Ecto neural progenitor cell (in vitro differentiated cells): ENCODE data around the gene PRTFDC1.

Experiments
- DNase-seq: peaks from one replicate; pipeline ENCODE4 v3.0.0-alpha.2; 2018; ENCODE audit warnings: low spot score

PRTFDC1 gene

DNA sequence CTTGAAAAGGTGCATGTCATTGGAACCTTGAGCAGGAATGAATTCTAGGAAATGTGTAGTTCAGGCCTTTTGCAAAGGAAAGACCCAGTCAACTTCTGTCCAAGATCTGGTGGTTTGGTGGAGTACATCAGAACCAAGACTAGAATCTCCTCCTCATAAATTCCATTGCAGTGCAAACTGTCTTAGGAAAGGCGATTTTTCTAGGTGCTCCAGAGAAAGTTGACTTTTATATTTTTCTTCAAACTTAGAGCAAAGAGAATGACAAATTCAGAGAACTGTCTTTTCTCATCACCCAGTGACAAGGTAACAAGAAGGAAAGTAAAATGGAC is 50.0 kb downstream of the PRTFDC1 start:
- no peak for DNase-seq

DNA sequence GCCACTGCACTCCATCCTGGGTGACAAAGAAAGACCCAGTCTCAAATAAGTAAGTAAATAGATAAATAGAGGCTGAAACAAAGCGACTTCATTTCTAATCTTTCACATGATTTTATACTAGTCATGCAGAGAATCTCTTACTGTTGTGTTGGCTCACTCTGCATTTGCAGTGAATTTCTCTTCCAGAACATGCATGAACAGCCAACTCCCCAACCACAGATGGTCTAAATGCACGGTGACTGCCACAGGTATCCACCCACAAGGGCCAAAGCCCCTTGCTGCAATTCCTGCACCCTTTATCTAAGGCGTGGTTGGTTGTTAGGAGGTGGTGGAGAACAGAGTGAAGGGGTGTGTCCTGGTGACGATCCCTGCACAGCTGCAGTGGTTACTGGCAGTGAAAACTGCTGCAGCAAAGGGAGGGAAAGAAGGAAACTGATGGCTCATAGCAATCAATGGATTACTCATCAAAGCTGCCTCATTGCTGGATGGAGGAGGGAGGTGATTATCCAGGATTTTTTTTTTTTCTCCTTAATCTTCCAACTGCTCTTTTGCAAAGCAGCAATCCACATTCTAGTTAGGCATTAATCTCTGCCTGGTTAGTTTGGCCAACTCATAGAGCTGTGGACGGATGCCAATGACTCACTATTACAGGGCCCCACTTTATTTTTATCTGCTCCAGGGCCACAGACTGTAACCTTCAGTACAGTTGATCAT is 50.6 kb downstream of the PRTFDC1 start:
- DNase-seq: no peak

DNA sequence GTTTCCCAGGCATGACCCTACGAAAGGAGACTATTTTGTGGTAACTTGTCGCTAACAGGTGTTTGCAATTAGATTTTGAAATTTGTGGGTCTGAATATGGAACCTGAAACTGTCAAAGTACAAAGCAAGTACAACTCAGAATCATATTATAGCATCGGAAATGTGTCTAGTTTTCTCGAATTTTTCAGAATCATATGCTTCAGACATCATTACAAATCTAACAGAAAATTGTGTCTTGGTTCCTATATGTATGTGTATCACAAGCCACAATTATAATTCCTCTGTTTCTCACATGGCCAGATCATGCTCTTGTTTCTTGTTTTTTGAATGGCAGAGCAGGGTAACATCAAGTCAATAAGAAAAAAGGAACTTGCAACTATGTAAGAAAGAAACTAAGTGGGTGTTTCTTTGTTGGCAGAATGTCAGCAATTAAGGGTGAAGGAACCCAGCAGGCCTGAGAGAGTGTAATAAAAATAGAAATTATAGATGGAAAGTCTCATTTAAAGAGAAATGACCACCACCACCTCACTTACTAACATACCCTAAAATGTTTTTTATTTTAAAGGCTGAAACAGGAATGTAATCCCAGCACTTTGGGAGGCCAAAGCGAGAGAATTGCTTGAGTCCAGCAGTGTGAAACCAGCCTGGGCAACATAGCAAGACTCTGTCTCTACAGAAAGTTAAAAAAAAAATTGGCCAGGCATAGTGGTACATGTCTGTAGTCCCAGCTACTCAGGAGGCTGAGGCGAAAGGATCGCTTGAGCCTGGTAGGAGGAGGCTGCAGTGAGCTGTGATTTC is 51.3 kb downstream of the PRTFDC1 start:
- no peak for DNase-seq

DNA sequence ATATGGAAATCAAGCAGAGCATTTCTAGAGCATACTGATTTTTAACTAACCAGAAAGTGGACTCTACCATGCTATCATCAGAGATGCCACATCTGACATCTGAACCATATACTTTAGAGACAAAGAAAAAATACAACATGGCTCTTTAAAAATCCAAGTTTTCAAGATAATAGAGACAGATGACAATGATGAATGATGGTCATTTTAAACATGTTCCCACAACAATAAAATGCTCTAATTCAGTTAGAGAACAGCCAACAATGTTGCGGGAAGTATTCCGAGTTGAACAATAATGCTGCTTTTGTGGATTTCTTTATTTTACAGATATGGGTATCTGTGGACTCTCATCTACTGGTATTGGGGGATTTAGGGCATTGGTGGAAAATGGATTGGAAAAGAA is 52.8 kb downstream of the PRTFDC1 start:
- no peak for DNase-seq

DNA sequence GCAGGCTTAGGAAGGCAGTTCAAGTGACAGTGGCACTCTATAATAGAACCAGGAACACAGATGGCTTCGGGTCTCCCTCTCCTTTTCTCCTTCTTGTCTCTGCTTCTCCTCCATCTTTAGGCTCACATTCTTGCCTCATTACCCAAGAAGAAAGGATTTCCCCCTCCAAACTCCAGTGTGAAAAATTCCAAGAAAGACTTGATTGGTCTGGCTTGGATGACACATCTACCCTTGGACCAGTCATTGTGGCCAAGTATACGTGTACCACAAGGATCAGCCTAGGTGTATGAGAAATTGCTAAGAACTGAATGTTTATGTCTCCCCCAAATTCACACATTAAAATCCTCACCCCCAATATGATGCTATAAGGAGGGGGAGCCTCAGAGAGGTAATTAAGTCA is 53.9 kb downstream of the PRTFDC1 start:
- no peak for DNase-seq

DNA sequence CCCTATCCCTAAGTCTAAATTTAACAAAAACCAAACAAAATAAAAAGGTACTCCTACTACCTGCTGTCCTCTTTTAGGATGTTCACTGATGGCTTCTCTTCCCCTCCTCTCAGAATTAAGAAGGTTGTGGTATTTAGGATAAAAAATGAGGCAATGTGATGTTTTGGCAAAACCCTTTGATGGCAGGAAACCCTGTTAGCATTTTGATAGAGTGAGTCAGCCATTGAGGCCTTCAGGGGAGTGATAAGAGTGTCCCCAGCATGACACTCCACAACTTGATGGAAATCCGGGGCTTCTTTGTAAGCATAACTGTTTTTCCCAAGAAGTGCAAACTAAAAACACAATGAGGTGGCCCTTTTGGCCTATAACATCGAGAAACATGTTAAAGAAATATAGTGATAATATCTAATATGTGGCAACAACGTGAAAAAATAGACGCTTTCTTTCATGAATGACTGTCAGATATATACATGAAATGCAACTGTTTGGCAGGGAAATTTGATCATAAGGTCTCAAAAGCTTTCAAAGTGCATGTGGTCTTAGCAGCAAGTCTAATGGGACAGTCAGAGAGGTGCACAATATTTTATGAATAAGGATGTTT is 55.0 kb downstream of the PRTFDC1 start:
- DNase-seq: no peak

DNA sequence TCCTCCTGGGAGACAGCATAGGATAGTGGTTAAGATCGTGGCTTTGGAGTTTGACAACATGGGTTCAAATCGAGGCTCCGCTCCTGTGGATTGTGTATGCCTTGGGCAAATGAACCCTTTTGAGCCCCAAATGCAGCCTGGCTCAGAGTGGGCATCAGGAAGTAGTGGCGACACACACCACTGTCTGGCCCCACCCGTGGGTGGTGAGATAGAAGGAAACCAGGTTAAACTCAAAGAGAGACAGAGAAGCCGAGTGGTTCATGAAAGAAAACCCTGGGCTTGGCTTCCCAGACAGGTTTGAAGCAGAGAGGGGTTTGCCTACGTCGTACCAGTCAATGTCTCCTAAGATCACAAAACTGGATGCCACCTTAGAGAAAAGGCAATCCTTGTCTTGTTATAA is 57.7 kb downstream of the PRTFDC1 start:
- no peak for DNase-seq

DNA sequence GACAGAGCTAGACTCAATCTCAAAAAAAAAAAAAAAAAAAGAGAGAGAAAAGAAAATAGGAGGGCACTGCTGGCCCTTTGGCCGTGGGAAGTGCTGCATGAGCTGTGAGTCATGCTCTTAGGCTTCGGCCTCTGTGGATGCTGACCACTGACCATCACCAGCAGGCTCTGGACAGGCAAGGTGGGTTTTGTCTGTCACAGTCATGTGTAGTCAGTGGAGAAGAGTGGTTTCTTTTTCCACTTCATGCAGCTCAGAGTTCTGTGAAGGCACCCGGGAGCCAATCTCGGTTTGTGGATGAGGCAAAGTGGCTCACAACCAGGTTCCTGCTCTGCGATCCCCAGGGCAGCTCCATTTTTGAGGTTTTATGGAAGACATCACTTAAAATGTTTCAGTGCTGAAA is 58.1 kb downstream of the PRTFDC1 start:
- DNase-seq: no peak

DNA sequence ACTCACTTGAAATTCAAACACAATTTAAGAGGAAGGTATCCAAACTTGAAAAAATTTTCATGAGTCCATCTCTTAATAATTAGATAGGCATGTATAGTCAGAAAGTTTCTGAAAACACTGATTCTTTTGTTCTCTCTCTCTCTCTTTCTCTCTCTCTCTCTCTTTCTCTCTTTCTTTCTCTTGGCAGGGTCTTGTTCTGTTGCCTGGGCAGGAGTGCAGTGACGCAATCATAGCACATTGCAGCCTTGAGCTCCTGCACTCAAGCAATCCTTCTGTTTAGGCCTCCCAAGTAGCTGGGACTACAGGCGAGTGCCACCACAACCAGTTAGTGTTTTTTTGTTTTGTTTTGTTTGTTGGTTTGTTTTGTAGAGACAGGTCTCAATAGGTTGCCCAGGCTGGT is 59.3 kb downstream of the PRTFDC1 start:
- DNase-seq: no peak

DNA sequence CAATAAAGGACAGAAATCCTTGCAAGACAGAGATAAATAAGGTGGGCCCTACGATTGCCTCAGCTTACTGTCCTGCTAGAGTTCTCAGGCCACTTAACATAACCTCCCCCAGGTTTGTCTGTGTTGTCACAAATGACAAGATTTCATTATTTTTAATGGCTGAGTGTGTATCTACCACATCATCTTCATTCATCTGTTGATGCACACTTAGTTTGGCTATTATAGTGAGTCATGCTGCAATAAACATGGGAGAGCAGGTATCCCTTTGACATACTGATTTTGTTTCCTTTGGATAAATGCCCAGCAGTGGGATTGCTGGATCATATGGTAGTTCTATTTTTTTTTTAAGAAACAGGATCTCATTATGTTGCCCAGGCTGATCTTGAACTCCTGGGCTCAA is 60.6 kb downstream of the PRTFDC1 start:
- DNase-seq: no peak

DNA sequence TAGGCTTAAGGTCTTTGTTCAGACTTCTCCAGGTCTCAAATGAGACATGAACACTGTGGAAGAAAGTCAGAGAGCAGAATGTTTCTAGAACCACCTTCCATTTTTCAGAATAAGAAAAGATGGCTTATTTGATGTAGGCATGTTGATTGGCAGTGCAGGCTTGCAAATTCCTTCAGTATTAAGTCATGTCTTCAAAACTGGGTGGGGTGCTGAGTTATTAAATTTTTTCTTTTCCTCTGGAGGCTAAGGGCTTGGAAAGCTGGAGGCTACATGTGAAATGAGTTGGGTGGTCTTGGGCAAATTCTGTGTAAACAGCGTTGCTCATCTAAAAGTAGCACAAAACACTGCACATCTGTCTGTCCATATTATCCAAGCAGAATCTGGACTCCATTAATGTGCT is 62.8 kb downstream of the PRTFDC1 start:
- DNase-seq: no peak

DNA sequence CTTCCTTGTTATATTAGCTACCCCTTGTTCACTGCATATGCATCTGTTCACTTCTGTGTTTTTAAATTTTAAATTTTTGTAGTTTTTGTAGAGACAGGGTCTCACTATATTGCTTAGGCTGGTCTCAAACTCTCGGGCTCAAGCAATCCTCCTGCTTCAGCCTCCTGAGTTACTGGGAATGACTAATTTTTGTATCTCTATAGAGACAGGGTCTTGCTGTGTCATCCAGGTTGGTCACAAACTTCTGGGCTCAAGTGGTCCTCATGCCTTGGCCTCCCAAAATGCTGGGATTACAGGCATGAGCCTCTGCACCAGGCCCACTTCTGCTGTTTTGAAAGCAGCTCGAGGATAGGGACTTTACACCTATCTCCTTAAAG is 64.6 kb downstream of the PRTFDC1 start:
- no peak for DNase-seq

DNA sequence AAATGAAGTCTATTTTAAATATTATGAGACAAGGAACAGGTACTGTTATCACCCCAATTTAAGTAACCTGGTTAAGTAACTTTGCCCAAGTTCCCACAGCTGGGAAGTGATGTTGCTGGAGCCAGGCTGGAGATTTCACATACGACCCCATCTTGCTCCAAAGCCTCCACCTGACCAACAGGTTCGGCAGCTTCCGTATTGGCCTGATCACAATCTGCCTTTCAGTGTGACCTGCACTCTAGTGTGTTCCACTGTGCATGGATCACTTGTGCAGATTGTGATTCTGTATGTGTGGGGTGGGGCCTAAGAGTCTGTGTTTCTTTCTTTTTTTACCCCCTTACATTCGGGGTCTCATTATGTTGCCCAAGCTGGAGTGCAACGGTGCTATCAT is 66.1 kb downstream of the PRTFDC1 start:
- no peak for DNase-seq

DNA sequence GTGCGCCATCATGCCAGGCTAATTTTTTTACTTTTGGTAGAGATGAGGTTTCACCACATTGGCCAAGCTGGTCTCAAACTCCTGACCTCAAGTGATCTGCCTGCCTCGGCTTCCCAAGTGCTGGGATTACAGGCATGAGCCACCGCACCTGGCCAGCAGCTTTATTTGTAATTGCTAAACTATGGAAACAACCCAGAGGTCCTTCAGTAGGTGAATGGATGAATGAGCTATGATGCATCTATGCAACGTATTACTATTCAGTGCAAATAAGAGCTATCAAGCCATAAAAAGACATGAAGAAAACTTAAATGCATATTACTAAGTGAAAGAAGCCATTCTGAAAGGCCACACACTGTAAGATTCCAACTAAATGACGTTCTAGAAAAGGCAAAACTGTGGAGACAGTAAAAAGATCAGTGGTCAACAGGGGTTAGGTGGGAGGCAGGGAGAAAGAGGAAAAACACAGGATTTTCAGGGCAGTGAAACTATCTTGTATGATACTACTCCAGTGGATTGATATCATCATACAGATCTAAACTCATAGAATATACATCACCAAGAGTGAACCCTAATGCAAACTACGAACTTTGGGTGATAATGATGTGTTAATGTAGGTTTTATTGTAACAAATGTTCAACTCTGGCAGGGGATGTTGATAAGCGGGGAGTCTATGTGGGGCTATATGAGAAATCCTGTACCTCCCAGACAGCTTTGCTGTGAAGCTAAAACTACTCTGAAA is 66.7 kb downstream of the PRTFDC1 start:
- DNase-seq: no peak

DNA sequence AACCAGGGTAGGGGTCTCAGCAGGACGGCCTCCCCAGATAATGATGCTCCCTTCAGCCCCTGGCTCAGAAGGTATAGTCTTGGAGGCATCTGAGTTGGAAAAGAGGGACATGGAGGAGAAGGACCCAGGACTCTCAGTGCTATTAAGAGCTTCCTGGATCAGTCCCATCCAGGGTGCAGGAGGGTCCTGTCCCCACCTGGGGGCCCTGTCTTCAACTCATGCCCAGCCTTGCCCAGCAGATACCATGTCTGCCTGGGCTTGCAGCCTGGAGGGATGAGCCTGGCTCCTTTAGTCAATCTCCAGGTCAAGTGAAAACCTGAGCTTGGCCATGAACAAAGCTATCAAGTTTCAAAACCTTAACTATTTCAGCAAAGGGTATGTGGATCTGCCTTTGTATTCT is 67.6 kb downstream of the PRTFDC1 start:
- no peak for DNase-seq

DNA sequence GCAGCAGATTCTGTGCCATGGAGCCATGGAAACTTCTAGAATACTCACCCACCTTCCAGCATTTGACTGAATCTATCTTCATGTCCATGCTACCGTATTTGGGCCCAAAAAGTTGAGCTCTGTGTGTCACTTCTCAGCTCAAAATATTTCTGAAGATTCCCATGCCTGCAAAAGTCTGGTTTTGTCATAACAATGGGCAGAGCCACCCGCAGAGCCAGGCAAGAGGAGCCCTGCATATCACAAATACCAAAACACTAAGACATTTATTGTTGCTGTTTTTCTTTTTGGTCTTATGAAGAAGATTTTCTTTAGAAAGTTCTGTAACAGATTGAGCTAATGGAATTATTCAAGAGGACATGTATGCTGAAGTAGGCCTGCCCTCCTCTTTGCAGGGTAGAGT is 68.1 kb downstream of the PRTFDC1 start:
- DNase-seq: no peak

DNA sequence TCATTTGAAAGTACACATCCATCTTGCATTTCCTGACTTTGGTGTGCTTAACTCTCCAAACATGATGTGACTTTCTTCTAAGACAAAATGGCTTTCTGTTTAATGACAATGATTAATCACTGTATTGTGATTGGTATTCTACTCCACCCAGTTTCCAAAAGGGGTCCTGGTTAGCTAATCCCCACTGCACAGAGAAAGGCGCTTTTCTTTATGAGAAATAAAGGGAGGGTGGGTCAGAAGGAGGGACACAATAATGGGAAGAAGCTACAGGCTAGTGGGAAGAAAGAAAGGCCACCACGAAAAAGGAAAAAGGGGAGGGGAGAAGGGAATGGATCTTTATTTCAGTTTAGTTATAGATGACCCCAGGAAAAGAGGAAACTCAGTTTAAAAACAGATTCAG is 69.2 kb downstream of the PRTFDC1 start:
- no peak for DNase-seq

DNA sequence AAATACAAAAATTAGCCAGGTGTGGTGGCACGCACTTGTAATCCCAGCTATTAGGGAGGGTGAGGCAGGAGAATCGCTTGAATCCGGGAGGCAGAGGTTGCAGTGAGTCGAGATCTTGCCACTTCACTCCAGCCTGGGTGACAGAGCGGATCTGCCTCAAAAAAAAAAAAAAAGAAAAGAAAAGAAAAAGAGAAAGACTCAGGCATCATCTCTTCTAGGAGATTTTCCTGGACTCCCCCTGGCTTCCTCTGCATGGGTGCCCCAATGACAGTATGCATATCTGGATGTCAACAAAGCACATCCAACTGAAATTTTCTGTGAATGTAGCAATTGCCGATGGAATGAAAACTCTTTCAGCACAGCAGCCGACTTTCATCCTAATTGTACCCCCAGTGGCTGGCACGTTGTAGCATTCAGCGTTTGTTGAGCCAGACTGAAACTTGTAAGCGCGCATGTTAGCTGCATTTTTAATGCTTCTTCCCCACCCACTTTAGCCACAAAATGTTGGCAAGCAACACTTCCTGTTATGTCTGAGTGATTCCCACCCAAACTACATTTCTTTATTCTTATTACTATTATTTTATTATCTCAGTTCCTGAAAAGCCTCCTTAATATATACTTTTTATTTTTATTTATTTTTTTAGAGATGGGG is 70.2 kb downstream of the PRTFDC1 start:
- no peak for DNase-seq

DNA sequence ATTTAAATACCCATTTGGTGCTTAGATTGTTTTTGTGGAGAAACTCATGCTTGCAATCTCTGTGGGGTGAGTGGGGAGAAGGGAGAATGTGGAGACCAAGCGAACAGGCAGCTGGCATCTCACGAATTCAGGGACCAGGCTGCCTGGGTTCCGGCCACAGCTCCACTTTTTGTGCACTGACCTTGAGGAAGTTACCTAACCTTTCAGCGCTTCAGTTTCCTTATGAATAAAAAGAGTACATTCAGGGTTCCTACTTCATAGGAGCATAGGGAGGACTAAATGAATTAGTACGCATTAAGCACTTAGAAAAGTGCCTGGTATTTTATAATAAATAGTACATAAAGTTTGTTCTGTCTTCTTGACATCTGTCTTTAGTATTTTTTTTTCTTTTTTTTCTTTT is 72.5 kb downstream of the PRTFDC1 start:
- no peak for DNase-seq

DNA sequence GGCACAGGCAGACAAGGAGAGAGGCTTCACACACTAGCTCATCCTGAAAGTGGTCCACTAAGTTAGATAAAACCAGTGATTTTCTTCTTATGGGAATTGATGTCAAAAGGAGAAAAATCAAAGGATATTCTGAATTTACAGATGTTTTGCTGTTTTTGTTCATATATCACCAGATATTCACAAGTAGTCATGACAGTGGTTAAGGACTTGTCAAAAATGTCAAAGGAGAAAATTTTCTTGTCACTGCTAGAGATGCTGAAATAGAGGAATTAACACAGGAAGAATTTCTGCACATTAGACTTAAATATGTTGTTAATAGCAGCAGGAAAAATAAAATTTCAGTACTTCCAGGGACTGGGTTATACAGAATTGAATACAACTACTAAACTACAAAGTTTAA is 78.3 kb downstream of the PRTFDC1 start:
- no peak for DNase-seq

DNA sequence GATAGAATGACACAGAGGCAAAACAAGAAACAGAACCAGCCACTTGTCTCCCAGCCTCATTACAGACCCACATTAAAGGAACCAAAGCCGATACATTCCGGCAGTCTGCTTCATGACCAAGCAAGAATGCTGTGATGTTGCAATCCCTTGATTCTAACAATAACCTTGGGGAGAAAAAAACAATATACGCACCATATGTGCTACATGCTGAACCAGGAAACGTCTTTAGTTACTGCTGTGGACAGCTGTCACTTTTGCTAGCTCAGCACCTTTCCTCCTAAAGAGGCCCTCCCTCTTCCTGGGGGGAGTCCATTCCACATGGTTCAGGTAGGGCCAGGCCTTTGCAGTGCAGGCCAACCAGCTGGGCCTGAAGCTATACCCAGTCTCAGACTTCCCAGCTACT is 79.1 kb downstream of the PRTFDC1 start:
- DNase-seq: no peak

DNA sequence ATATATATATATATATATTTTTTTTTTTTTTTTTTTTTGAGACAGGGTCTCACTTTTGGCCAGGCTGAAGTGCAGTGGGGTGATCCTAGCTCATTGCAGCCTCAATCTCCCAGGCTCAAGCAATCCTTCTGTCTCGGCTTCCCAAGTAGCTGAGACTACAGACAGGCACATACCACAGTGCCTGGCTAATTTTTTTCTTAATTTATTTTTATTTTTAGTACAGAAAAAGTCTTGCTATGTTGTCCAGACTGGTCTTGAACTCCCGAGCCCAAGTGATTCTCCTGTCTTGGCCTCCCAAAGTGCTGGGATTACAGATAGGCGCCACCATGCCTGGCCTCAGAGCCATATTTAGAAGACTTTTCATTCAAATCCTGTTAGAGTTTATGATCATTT is 79.6 kb downstream of the PRTFDC1 start:
- DNase-seq: no peak
